GM18505 (cell line): ENCODE data around the gene ARSB.
A peak's percentile ranks its signal among the peaks of the same experiment; 100 is the strongest.
"Not testable (repeated sequence)": the region's sequence is repeated elsewhere in the genome, so short reads cannot be mapped to it uniquely, and the experiment has no call there.

ENCODE experiments used
- ATAC-seq: cut with Tn5 transposase; IDR thresholded peaks from one replicate; pipeline ENCODE4 v1.9.1; 2021; ENCODE audit not compliant: unreplicated experiment
- POLR2A ChIP-seq: IDR thresholded peaks from 4 replicates; pipeline ENCODE4 v1.6.1; 2011; ENCODE audit warnings: borderline replicate concordance; ENCODE audit not compliant: insufficient read depth, insufficient read length; ENCODE audit errors: extremely low read depth

ARSB gene

DNA sequence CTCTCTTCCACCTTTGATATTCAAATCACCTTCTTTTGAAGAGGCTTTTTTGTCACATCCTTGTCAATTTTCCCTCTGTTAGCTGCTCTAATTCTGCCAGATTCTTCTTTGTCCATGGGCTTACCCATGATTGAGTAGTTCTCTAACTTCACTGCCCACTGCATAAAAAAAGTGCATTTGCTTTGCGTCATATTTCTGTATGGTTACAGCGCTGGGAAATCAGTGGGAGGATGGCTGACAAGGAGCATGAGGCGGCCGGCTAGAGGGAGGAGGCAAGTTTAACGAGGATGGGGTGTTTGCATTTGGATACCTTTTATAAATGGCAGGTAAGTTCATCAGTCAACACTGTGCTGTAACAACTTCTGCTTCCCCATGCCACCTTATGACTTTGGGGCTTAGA is 220.0 kb downstream of the ARSB start:
- no peak for ATAC-seq
- TF ChIP-seq POLR2A = no peak

DNA sequence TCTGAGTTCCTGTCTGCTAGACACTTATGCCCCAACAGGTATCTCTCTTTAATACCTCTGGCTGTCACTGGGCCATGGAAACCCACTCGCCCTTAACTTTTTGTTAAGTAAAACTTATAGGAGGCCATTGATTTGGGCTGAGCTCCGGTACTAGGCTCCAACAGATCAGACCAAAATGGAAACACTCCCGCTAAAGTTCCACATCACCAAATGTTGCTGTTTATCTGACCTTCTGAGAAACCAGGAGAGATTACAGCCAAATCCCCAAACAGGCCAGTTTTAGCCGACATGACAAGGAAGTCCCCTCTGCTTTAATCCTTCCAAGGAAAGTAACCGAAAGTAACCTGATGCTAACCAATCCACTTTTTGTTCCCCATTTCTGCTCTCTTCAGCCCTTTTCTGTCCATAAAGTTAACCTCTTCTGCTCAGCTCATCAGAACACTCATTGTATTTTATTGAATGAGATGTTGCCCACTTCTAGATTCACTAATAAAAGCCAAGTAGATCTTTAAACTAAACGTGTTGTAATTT is 221.4 kb downstream of the ARSB start:
- no peak for TF ChIP-seq POLR2A
- ATAC-seq = no peak

- ATAC-seq = not testable (repeated sequence)
Measured at GRCh38 chr5:78762743-78763142, 222.4 kb downstream of the ARSB start.

GRCh38 chr5:78761840-78762239 is 223.3 kb downstream of the ARSB start:
- no peak for TF ChIP-seq POLR2A
- no peak for ATAC-seq

- no peak for TF ChIP-seq POLR2A
- no peak for ATAC-seq
Measured at GRCh38 chr5:78760770-78761169, 224.3 kb downstream of the ARSB start.

- no peak for TF ChIP-seq POLR2A
- no peak for ATAC-seq
Measured at GRCh38 chr5:78760366-78760765, 224.7 kb downstream of the ARSB start.

DNA sequence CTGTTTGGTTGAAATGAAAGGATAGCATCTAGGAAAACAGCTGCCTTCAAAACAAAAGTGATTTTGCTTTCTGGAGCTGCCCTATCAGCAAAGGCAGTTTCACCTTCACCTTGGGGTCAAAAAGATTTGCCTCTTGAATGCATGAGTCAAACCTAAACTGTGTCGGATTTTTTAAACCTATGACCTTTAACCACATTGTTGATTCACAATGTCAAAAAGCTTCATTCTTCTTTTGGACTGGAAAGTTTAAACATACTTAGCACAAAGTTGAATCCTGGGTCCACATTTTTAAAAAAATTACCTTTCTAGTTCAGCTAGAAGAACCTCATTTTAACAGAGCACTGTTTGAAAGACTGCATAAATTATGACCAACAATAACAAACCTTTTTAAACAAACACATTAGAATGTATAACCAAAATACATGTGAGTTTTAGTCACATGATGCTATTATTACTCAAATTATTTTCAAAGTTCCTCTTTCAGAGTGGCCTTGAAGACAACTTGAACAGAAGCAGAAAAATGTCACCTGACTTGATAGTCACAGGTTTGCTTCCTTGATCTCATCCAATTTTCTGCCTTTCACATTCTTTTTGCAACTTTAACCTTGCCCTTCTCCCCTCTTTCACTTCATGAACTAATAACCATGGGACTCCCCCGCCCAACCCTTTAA is 226.8 kb downstream of the ARSB start:
- TF ChIP-seq POLR2A = no peak
- ATAC-seq = peak; percentile 75

DNA sequence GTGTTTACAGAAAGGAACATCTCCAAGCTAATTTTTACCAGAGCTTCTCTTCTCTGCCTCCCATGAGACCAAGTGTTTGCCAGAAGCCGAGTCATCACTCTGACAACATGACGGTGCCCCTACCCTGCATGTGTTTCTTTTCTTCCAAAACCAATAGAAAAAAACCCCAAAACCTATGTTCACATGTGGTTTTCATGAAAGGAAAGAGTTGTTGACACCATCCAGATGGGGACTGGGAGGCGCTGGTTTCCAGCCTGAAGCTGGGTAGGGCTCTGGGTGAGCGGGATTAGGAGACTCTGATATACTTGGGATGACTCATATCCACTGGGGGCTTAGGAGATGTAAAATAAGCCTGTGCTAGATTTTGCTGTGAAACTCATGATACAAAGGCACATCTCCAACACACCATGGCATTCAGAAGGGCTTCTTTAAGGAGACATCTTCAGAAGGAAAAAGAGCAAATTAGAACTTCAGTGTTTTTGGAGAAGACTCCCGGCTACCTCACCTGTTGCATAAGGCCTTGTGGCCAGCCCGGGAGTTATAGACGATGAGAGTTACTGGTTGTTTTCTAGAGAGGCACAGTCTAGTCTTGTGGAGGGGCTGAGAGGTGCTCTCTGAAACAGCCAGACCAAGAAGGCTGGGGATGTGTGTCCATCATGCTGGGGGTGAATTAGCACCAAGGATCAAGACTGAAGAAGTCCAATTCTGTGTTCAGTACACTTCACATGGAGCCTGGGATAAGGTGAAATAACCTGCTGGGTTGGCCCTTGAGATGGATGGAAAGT is 227.6 kb downstream of the ARSB start:
- ATAC-seq = peak; percentile 0

DNA sequence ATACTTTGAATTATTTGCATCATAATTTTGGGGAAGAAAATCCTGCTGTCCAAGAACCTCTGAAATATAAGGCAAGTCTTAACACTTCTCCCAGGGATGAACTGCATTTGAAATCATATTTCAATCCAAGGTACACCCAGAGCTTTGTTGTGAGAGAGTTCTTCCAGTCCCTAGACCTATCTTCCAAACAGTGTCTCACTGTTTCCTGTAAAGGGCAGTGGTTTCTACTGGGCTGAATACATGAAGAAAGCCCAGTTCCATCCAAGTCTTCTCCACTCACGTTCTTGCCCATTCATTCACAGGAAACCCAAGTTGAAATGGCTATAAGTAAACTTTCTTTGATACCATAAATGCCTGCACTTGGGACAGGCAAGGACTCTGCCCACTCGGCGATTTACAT is 228.3 kb downstream of the ARSB start:
- ATAC-seq = no peak
- TF ChIP-seq POLR2A = no peak

More for the DNA sequence above, 227.6 kb downstream of the ARSB start:
- no peak for TF ChIP-seq POLR2A

GRCh38 chr5:78755822-78756429 is 229.2 kb downstream of the ARSB start:
- TF ChIP-seq POLR2A = no peak
- no peak for ATAC-seq

DNA sequence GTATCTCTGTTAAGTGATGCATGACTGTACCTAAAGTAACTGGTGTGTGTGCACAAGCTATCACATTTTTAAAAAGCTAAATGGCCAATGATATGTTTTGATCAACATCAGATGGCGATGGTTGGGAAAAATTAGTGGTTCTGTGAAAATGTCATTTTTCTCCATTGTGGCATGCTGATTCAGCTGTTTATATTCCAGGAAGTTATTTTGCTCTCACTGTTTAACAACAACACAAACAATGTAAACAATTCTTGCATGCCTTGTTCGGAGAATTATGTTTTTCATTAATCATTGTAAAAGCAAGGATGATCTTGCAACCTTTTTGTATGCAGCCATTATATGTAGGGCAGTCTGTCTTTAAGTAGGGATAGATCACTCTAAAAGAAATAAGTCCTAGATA is 230.5 kb downstream of the ARSB start:
- no peak for ATAC-seq
- no peak for TF ChIP-seq POLR2A

- no peak for ATAC-seq
Measured at GRCh38 chr5:78753093-78753531, 232.0 kb downstream of the ARSB start.

DNA sequence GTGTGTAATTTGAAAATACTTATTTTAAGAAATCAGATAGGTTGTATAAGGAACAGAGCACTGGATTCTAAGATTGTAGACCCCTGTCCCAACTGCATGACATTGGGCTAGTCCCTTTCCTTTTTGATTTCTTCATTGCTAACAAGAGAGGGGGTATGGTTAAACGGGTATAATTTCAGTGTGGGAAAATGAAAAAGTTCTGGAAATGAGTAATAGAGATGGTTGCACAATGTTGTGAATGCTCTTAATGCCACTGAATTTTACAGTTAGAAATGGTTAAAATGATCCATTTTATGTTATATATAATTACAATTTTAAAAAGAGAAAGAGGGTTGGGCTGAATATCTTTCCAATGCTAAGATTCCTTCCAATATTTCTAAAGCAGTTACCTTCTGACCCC is 233.2 kb downstream of the ARSB start:
- no peak for TF ChIP-seq POLR2A
- ATAC-seq = no peak

More at GRCh38 chr5:78753093-78753531, 232.0 kb downstream of the ARSB start:
- TF ChIP-seq POLR2A = no peak
